HL-60 (cell line): ENCODE data around the gene SDHAF2.
"Not testable (repeated sequence)": the region's sequence is repeated elsewhere in the genome, so short reads cannot be mapped to it uniquely, and the experiment has no call there.

Experiments
- DNase-seq, 2 experiments: peaks; one replicate each; pipeline ENCODE4 v3.0.0-alpha.2; 2010 to 2020; ENCODE audit warnings: low read depth in 1 of 2, low spot score in 1 of 2
- H3K27ac ChIP-seq: fragments of 250-450 bp; sonication (Bioruptor Pico); replicated peaks from 2 replicates; pipeline ENCODE4 v1.5.1; 2020; ENCODE audit warnings: mild to moderate bottlenecking, moderate library complexity
- H3K27me3 ChIP-seq: fragments of 250-450 bp; sonication (Bioruptor Pico); 2 replicates; pipeline ENCODE4 v1.5.1; 2021; ENCODE audit warnings: mild to moderate bottlenecking, moderate library complexity; ENCODE audit not compliant: insufficient read depth, poor library complexity, severe bottlenecking
- H3K4me3 ChIP-seq: replicated peaks from 2 replicates; pipeline ENCODE4 v1.5.1; 2011; ENCODE audit warnings: mild to moderate bottlenecking, control low read depth, low read length; ENCODE audit not compliant: insufficient read depth
- GABPA ChIP-seq: IDR thresholded peaks from 2 replicates; pipeline ENCODE4 v1.6.1; 2012; ENCODE audit warnings: low read depth
- POLR2AphosphoS5 ChIP-seq: IDR thresholded peaks from 2 replicates; pipeline ENCODE4 v1.6.1; 2012; ENCODE audit warnings: low read depth
- REST ChIP-seq: IDR thresholded peaks from 2 replicates; pipeline ENCODE4 v1.6.1; 2012; ENCODE audit warnings: low read depth; ENCODE audit not compliant: insufficient replicate concordance
- SPI1 ChIP-seq: IDR thresholded peaks from 2 replicates; pipeline ENCODE4 v1.6.1; 2012; ENCODE audit warnings: low read depth, mild to moderate bottlenecking, borderline replicate concordance
- TF ChIP-seq, protein P1 (sequence below): IDR thresholded peaks from one replicate; pipeline ENCODE4 v1.5.1; 2011; ENCODE audit warnings: low read length, control low read depth, inconsistent platforms; ENCODE audit not compliant: insufficient read depth

Gene SDHAF2

GRCh38 chr11:61460474-61460881 lies 30.6 kb downstream of the SDHAF2 start:
- H3K27ac ChIP-seq, result no peak overlapping the region
- DNase-seq, result no peak
- TF ChIP-seq SPI1 (no peak), POLR2AphosphoS5 (no peak), GABPA (no peak), REST (no peak)
- TF ChIP-seq, protein P1, sequence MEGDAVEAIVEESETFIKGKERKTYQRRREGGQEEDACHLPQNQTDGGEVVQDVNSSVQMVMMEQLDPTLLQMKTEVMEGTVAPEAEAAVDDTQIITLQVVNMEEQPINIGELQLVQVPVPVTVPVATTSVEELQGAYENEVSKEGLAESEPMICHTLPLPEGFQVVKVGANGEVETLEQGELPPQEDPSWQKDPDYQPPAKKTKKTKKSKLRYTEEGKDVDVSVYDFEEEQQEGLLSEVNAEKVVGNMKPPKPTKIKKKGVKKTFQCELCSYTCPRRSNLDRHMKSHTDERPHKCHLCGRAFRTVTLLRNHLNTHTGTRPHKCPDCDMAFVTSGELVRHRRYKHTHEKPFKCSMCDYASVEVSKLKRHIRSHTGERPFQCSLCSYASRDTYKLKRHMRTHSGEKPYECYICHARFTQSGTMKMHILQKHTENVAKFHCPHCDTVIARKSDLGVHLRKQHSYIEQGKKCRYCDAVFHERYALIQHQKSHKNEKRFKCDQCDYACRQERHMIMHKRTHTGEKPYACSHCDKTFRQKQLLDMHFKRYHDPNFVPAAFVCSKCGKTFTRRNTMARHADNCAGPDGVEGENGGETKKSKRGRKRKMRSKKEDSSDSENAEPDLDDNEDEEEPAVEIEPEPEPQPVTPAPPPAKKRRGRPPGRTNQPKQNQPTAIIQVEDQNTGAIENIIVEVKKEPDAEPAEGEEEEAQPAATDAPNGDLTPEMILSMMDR, result no peak

GRCh38 chr11:61460986-61461385 lies 31.1 kb downstream of the SDHAF2 start:
- Histone ChIP-seq H3K27me3 (no peaks in the 10 kb centered on the region), H3K4me3 (no peak overlapping the region), H3K27ac (no peak overlapping the region)
- TF ChIP-seq, protein P1, result no peak
- TF ChIP-seq REST (no peak), SPI1 (no peak), POLR2AphosphoS5 (no peak), GABPA (no peak)
- no peak for DNase-seq

More at GRCh38 chr11:61460474-61460881, 30.6 kb downstream of the SDHAF2 start:
- Histone ChIP-seq H3K4me3 (no peak overlapping the region), H3K27me3 (no peaks in the 10 kb centered on the region)

GRCh38 chr11:61467602-61468001 lies 37.7 kb downstream of the SDHAF2 start:
- DNase-seq, H3K4me3 ChIP-seq, H3K27ac ChIP-seq, H3K27me3 ChIP-seq: not testable (repeated sequence)

- DNase-seq, result no peak
- TF ChIP-seq POLR2AphosphoS5 (no peak), REST (no peak), GABPA (no peak), SPI1 (no peak)
- TF ChIP-seq, protein P1, result no peak
- H3K27ac ChIP-seq, result no peak overlapping the region
- no peaks in the 10 kb centered on the region for H3K27me3 ChIP-seq
- H3K4me3 ChIP-seq, result no peak overlapping the region
Measured at GRCh38 chr11:61468002-61468401, 38.1 kb downstream of the SDHAF2 start.
